GM10248 (cell line): ENCODE results near the gene AMBRA1.

Source experiments
- CTCF ChIA-PET: fragments of 300-600 bp; sonication (Branson Sonifier 250); formaldehyde crosslinking; extraction: SDS; loops from one replicate; lab custom pipeline; 2021; ENCODE audit warnings: antibody characterized with exemption; lab: Yijun Ruan, JAX
- POLR2A ChIA-PET: fragments of 350-650 bp; sonication (Branson Sonifier 250); formaldehyde crosslinking; extraction: SDS; loops from one replicate; lab custom pipeline; 2020; ENCODE audit warnings: antibody characterized with exemption; lab: Yijun Ruan, JAX
- DNase-seq: peaks from one replicate; pipeline ENCODE4 v3.0.0; 2012; ENCODE audit errors: extremely low spot score
- CTCF ChIP-seq: IDR thresholded peaks from 2 replicates; pipeline ENCODE4 v1.5.1; 2012; ENCODE audit warnings: mild to moderate bottlenecking, low read depth; ENCODE audit errors: extremely low read depth, missing control alignments, control extremely low read depth

The AMBRA1 gene

GRCh38 chr11:46639197-46639839 is 45.5 kb upstream of the AMBRA1 start:
- CTCF ChIA-PET: interaction anchor here (1.5 to 3.1 kb wide), 3 partner anchors 13 to 61 kb away, joined by 4 to 13 read pairs (median 5); partner anchors contain the start of genes ARHGAP1 and ZNF408
- no peak for DNase-seq
- TF ChIP-seq CTCF: no peak
- POLR2A ChIA-PET: no interaction called here

- no peak for TF ChIP-seq CTCF
- ChIA-PET CTCF (interaction anchor here (1.3 kb wide), 1 partner anchor 20 kb away, joined by 3 read pairs; the partner anchor contains the start of gene ATG13), POLR2A (no interaction called here)
- no peak for DNase-seq
These were observed 43.7 kb upstream of the AMBRA1 start for GRCh38 chr11:46637546-46637945.

DNA sequence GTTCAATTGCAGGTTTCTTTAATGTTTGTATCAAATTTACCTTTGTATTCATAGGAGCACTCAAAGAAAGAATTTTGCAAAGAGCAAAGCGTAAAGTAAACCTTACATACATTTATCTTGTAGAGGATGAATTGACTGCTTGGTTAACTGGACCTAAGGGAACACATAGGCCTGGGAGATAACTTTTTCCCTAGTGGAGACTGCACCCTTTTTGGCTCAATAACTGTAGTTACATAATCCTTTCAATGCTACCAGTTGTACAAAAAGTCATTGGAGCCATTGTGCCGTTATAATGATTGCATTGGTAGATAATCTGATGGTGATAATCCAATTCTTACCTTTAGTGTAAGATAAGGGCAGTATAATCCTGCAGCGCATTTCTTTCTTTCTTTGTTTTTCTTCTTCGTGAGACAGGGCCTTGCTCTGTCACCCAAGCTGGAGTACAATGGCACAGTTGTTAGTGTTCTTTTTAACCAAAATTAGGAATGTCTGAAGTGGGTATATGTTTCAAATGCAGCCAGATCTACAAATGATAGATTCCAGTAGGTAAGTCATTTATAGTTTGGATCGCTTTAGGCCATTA is 41.8 kb upstream of the AMBRA1 start:
- ChIA-PET POLR2A (no interaction called here), CTCF (no interaction called here)

GRCh38 chr11:46633291-46634217 is 39.7 kb upstream of the AMBRA1 start:
- ChIA-PET CTCF (interaction anchor here (0.8 to 1.8 kb wide), 6 partner anchors 9 to 104 kb away, joined by 3 to 5 read pairs (median 4); no protein-coding TSS in a partner anchor), POLR2A (no interaction called here)
- TF ChIP-seq CTCF: no peak
- DNase-seq: no peak

More for the DNA sequence above, 41.8 kb upstream of the AMBRA1 start:
- no peak for DNase-seq
- TF ChIP-seq CTCF: no peak

DNA sequence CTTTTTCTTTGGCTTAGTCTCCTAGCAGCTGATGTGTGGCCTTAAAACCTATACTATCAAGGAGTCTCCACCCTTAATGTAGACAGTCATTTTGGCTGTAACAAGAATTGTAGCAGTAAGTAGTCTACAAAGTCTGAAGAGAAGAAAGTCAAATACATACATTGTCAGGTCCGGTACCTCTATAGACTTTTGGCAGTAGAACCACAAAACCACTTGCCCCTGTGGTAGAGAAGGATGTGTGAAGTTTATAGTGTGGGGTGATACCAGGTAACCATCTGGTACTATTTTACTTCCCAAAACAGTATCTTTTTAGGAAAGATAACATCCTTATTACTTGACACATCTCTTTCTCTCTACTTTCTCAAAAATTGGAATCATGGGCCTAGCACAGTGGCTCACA is 38.7 kb upstream of the AMBRA1 start:
- TF ChIP-seq CTCF: no peak
- CTCF ChIA-PET: interaction anchor here (1.3 to 1.8 kb wide), 2 partner anchors 11 to 13 kb away, joined by 3 to 5 read pairs; no protein-coding TSS in a partner anchor
- POLR2A ChIA-PET: no interaction called here
- DNase-seq: no peak

DNA sequence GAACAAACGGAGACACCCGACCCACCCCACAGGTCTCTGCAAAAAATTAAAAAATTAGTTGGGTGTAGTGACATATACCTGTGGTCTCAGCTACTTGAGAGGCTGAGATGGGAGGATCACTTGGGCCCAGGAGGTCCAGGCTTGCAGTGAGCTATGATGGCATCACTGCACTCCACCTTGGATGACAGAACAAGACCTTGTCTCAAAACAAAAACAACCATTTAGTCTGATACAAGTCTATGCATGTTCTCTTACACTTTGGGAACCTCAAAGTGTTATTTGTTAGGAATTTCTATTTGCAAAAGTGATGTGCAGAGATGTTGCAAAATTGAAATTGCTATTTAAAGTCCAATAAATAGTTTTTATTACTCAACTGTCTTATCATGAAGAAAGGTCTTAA is 37.9 kb upstream of the AMBRA1 start:
- TF ChIP-seq CTCF: no peak
- ChIA-PET POLR2A (interaction anchor here (0.6 kb wide), 1 partner anchor 102 kb away, joined by 3 read pairs; no protein-coding TSS in a partner anchor), CTCF (interaction anchor here (1.2 to 1.8 kb wide), 3 partner anchors 14 to 16 kb away, joined by 3 to 8 read pairs (median 3); partner anchors contain the start of gene ATG13)
- no peak for DNase-seq
